NT2/D1 (cell line): Measurements from ENCODE around the gene ACKR4.
"Not testable (repeated sequence)": the region's sequence is repeated elsewhere in the genome, so short reads cannot be mapped to it uniquely, and the experiment has no call there.

Source experiments
- DNase-seq: peaks from one replicate; pipeline ENCODE4 v3.0.0-alpha.2; 2011; ENCODE audit warnings: low read depth, low spot score
- H3K27me3 ChIP-seq: 2 replicates; pipeline ENCODE4 v1.6.0; 2011; ENCODE audit warnings: mild to moderate bottlenecking; ENCODE audit not compliant: insufficient read length, insufficient read depth
- H3K36me3 ChIP-seq: 2 replicates; pipeline ENCODE4 v1.6.1; 2011; ENCODE audit warnings: mild to moderate bottlenecking, low read length, mixed read lengths; ENCODE audit not compliant: insufficient read depth, insufficient read length
- H3K4me1 ChIP-seq: 2 replicates; pipeline ENCODE4 v1.5.1; 2011; ENCODE audit not compliant: insufficient read depth, insufficient read length
- H3K4me3 ChIP-seq: 2 replicates; pipeline ENCODE4 v1.5.1; 2011; ENCODE audit warnings: low read depth; ENCODE audit not compliant: insufficient read length
- H3K9ac ChIP-seq: 2 replicates; pipeline ENCODE4 v1.6.0; 2011; ENCODE audit warnings: low read depth; ENCODE audit not compliant: insufficient read length
- H3K9me3 ChIP-seq: 2 replicates; pipeline ENCODE4 v1.5.1; 2011; ENCODE audit warnings: mild to moderate bottlenecking, low read length; ENCODE audit not compliant: insufficient read depth
- SUZ12 ChIP-seq: IDR thresholded peaks from 2 replicates; pipeline ENCODE4 v1.6.1; 2011; ENCODE audit not compliant: insufficient read length, insufficient read depth; ENCODE audit errors: extremely low read depth
- YY1 ChIP-seq: IDR thresholded peaks from 2 replicates; pipeline ENCODE4 v1.6.1; 2011; ENCODE audit not compliant: insufficient read length, insufficient read depth
- ZNF274 ChIP-seq: IDR thresholded peaks from 2 replicates; pipeline ENCODE4 v1.6.1; 2011; ENCODE audit warnings: mild to moderate bottlenecking, low read depth, low read length

The ACKR4 gene

GRCh38 chr3:132628157-132628556 is 31.1 kb downstream of the ACKR4 start:
- H3K4me3 ChIP-seq: no peak overlapping the region
- no peaks in the 10 kb centered on the region for H3K4me1 ChIP-seq
- H3K9ac ChIP-seq: no peak overlapping the region
- H3K36me3 ChIP-seq: peaks cover 16% of the 10 kb centered on the region
- TF ChIP-seq SUZ12 (no peak), ZNF274 (no peak), YY1 (no peak)
- H3K9me3 ChIP-seq: no peaks in the 10 kb centered on the region
- DNase-seq: no peak
- H3K27me3 ChIP-seq: no peaks in the 10 kb centered on the region

DNA sequence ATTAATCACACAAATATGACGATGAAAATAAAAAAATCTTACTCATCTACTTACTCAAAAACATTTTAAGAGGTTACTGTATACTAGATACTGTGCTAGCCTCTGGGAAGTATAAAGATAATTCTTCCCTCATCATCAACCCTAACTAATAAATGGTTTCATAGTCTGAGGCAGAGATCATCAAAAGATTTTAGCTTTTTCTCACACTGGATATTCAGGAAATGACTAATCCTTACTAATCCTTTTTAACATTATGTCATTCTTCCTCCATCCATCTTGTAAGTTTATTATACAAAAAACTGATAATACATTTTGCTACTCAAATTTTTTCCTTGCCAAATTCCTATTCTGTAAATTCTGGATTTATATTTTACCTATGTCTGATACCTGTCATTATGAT is 32.9 kb downstream of the ACKR4 start:
- H3K4me1 ChIP-seq: no peaks in the 10 kb centered on the region
- H3K36me3 ChIP-seq: peaks cover 16% of the 10 kb centered on the region
- no peaks in the 10 kb centered on the region for H3K9me3 ChIP-seq
- no peak for TF ChIP-seq SUZ12
- no peak for TF ChIP-seq ZNF274
- no peak for TF ChIP-seq YY1
- H3K27me3 ChIP-seq: no peaks in the 10 kb centered on the region
- no peak overlapping the region for H3K9ac ChIP-seq
- no peak for DNase-seq
- H3K4me3 ChIP-seq: no peak overlapping the region

- Histone ChIP-seq H3K36me3 (peaks cover 16% of the 10 kb centered on the region), H3K27me3 (no peaks in the 10 kb centered on the region), H3K4me1 (no peaks in the 10 kb centered on the region), H3K4me3 (no peak overlapping the region), H3K9ac (no peak overlapping the region), H3K9me3 (no peaks in the 10 kb centered on the region)
- no peak for DNase-seq
- TF ChIP-seq SUZ12 (no peak), YY1 (no peak), ZNF274 (no peak)
Observed at GRCh38 chr3:132630612-132631011, 33.5 kb downstream of the ACKR4 start.

DNA sequence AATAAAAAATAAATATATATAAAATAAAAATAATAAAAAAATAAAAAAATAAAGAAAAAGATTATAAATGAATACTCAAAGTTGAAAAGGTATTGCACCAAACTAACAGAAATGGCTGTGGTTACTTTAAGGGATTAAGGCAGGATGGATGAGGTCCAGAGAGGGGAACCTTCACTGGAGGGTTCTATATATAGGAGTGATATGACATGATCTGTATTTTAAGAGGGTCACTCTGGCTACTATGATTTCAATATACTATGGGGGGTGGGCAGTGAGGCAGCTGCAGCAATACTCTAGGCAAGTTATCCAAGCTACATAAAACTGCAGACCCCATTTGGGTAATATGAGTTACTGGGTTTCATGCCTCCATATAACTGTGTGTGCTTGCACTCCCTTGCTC is 38.0 kb downstream of the ACKR4 start:
- Histone ChIP-seq H3K36me3 (peaks cover 10% of the 10 kb centered on the region), H3K4me3 (no peak overlapping the region), H3K9me3 (no peaks in the 10 kb centered on the region), H3K9ac (no peak overlapping the region), H3K27me3 (no peaks in the 10 kb centered on the region), H3K4me1 (no peaks in the 10 kb centered on the region)
- no peak for DNase-seq
- TF ChIP-seq YY1 (no peak), SUZ12 (no peak), ZNF274 (no peak)

DNA sequence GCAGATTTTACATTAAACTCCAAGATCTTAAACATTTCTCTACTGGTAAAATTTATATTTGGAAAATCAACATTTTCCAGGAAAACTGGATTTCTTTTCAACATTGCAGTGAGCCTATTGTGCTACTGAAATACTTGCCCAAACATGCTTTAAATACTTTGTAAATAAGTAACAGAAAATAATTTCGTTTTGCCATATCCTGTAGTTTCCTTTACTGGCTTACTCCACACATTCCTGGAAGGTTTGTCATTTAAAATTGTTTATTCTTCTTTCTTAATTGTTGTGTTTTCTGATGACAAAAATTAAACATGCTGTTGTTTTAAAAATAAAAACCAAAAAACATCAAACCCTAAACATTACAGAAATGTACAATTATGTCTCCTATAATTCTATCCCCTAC is 40.5 kb downstream of the ACKR4 start:
- Histone ChIP-seq H3K27me3 (no peaks in the 10 kb centered on the region), H3K4me3 (no peak overlapping the region), H3K9me3 (no peaks in the 10 kb centered on the region), H3K4me1 (no peaks in the 10 kb centered on the region), H3K9ac (no peak overlapping the region), H3K36me3 (peaks cover 12% of the 10 kb centered on the region)
- no peak for DNase-seq
- TF ChIP-seq SUZ12 (no peak), ZNF274 (no peak)

DNA sequence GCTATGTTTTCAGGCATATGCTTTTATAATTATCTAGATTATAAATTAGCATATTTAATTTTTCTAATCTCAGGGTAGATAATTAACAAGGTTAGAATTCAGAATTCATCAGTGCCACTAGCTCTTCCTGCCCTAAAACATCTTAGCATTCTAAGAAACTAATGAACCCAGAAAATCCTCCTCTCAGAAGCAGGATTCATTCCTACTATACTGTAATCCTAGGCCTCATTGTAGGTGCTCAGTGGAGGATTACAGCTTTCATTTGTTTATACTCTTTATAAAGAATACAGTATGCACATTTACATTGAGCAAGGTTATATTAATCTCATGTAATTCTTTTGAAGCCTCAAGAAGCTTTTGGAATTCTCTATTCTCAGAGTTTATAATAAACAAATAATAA is 41.6 kb downstream of the ACKR4 start:
- DNase-seq: no peak
- H3K9ac ChIP-seq: no peak overlapping the region
- peaks cover 12% of the 10 kb centered on the region for H3K36me3 ChIP-seq
- H3K4me1 ChIP-seq: no peaks in the 10 kb centered on the region
- H3K27me3 ChIP-seq: no peaks in the 10 kb centered on the region
- TF ChIP-seq SUZ12: no peak
- no peak for TF ChIP-seq YY1
- no peak for TF ChIP-seq ZNF274
- no peaks in the 10 kb centered on the region for H3K9me3 ChIP-seq
- no peak overlapping the region for H3K4me3 ChIP-seq

- not testable (repeated sequence) for H3K4me3 ChIP-seq, H3K9ac ChIP-seq, H3K4me1 ChIP-seq, H3K9me3 ChIP-seq, H3K27me3 ChIP-seq, DNase-seq
- H3K36me3 ChIP-seq: peaks cover 12% of the 10 kb centered on the region
Observed at GRCh38 chr3:132641427-132641826, 44.4 kb downstream of the ACKR4 start.

DNA sequence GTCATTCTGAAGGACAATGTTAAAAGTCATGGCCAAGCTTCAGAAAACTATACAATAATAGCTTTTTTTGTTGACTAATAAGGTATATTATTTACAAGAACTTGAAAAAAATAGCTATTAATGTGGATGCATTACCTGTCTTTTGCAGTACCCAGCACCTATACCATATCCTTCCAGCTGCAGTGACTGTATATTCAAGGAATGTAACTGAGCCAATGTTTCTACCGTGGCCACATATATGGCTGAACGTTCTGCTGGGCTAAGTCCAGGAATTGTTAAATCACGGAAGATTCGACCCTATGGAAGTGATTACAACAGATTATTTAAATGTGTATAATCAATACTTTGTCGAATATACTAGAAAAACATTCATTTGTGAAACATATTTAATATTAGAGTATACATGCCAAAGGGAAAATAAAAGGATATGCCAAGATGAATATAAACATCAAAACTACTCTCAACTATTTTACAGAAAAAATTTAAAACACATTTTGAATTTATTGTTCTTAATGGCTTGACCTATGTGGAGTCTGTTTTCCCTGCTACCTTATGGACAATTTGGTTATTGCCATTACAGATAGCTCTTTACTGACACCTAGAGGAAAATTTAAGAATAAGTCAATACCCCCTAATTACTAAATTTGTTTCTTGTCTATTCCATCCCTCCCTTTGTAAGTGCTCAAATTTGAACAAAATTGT is 44.9 kb downstream of the ACKR4 start:
- Histone ChIP-seq H3K27me3 (no peaks in the 10 kb centered on the region), H3K4me3 (no peak overlapping the region), H3K9me3 (no peaks in the 10 kb centered on the region), H3K9ac (no peak overlapping the region), H3K4me1 (no peaks in the 10 kb centered on the region), H3K36me3 (peaks cover 12% of the 10 kb centered on the region)
- DNase-seq: no peak
- TF ChIP-seq YY1 (no peak), SUZ12 (no peak), ZNF274 (no peak)
